ENCODE data around the gene ADSL. TPM values are rescaled to one million over a fixed set of nuclear protein-coding genes. Genes with fewer than 3 reads are reported as not detected.

ADSL gene
- total and polyA plus RNA-seq, 2 of the 4 experiments (the other 2 are of a cell fraction) = 93.6 to 229 TPM

GRCh38 chr22:40416267-40416570, 69.9 kb downstream of the ADSL start (continued):
- TF ChIP-seq, protein P1, sequence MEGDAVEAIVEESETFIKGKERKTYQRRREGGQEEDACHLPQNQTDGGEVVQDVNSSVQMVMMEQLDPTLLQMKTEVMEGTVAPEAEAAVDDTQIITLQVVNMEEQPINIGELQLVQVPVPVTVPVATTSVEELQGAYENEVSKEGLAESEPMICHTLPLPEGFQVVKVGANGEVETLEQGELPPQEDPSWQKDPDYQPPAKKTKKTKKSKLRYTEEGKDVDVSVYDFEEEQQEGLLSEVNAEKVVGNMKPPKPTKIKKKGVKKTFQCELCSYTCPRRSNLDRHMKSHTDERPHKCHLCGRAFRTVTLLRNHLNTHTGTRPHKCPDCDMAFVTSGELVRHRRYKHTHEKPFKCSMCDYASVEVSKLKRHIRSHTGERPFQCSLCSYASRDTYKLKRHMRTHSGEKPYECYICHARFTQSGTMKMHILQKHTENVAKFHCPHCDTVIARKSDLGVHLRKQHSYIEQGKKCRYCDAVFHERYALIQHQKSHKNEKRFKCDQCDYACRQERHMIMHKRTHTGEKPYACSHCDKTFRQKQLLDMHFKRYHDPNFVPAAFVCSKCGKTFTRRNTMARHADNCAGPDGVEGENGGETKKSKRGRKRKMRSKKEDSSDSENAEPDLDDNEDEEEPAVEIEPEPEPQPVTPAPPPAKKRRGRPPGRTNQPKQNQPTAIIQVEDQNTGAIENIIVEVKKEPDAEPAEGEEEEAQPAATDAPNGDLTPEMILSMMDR (conservative IDR thresholded peaks at IDR 0.05; ENCODE audit: low read depth, low read length) = no peak
- TF ChIP-seq FOS (IDR thresholded peaks at IDR 0.05; ENCODE audit: low read depth, low read length) = no peak
- TF ChIP-seq RCOR1 (IDR thresholded peaks at IDR 0.05; ENCODE audit: insufficient replicate concordance, low read length) = no peak
- no peak for TF ChIP-seq RFX5 (IDR thresholded peaks at IDR 0.05; ENCODE audit: low read depth, low read length)

DNA sequence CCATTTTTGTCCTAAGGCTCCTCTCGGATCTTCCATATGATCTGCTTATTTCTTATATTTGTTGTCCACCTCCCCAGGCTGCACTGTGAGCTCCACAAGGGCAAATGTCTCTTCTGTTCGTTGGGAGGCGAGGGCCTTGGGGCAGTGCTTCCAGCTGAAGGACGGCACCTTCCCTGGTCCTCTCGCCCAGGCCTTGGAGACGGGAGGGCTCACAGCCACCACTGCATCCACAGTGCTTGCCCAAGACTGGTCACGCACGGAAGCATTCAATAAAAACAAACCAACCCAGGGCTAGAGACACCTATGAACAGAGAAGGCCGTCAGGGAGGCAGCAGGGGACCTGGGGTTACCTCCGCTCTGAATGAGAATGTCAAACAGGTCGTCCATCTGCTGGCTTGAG, 70.3 kb downstream of the ADSL start:
- Histone ChIP-seq H3K9me3 (ENCODE audit: control insufficient read depth, insufficient read depth, low read length) (no peaks in the 10 kb centered on the region), H2AFZ (replicated peaks; ENCODE audit: low read length, poor library complexity) (no peak overlapping the region), H3K27me3 (ENCODE audit: control insufficient read depth, insufficient read depth, low read length) (no peaks in the 10 kb centered on the region), H3K79me1 (ENCODE audit: low read depth in 1 of 2, low read length in 2 of 2) (peaks cover 4 to 66% of the 10 kb centered on the region in 2 experiments; a peak in 3 of 4 replicates), H4K20me1 (ENCODE audit: insufficient read depth, low read length) (peaks cover 17% of the 10 kb centered on the region), H3K56ac (ENCODE audit: extremely low read depth, insufficient read depth, low read length) (no peak overlapping the region), H3K27ac (ENCODE audit: insufficient read depth, low read length) (no peak overlapping the region), H3K4ac (ENCODE audit: low read depth, low read length) (no peak overlapping the region; the same call in 1 of the 2 replicates), H2BK20ac (ENCODE audit: low read depth, low read length) (no peak overlapping the region), H3K9me1 (ENCODE audit: insufficient read depth, low read length) (peaks cover 13% of the 10 kb centered on the region; the same call in 1 of the 2 replicates), H2AK5ac (ENCODE audit: low read depth, low read length) (no peak overlapping the region), H3K23ac (ENCODE audit: low read depth, low read length) (no peak overlapping the region), H3K36me3 (ENCODE audit: control insufficient read depth, insufficient read depth, low read length) (peaks cover 60% of the 10 kb centered on the region), H3K4me1 (ENCODE audit: control insufficient read depth, insufficient read depth, low read length) (peaks cover 5% of the 10 kb centered on the region; the same call in 1 of the 2 replicates), H4K8ac (ENCODE audit: low read depth in 2 of 2, low read length in 2 of 2) (no peak overlapping the region), H2BK120ac (ENCODE audit: low read depth, low read length) (no peak overlapping the region), H2BK15ac (ENCODE audit: low read depth, low read length) (no peak overlapping the region), H2AK9ac (replicated peaks; ENCODE audit: low read depth, low read length, poor library complexity) (peak overlapping the region; percentile 28), H3K4me2 (ENCODE audit: low read depth, low read length) (no peak overlapping the region), H3K14ac (replicated peaks; ENCODE audit: low read depth, low read length) (no peak overlapping the region), H3K4me3 (ENCODE audit: insufficient read depth, low read depth, low read length) (no peak overlapping the region), H2BK5ac (ENCODE audit: low read depth, low read length, poor library complexity, severe bottlenecking) (no peak overlapping the region), H4K5ac (ENCODE audit: low read depth, low read length) (no peak overlapping the region), H3K9ac (ENCODE audit: low read depth, low read length) (no peak overlapping the region), H4K91ac (ENCODE audit: insufficient read depth, low read depth, low read length) (no peak overlapping the region), H3K18ac (ENCODE audit: low read depth, low read length) (no peak overlapping the region)
- in situ Hi-C loops (cut with MboI; ENCODE audit: low sequenced_read_pairs) (no loop called here), dilution Hi-C loops (cut with HindIII; ENCODE audit: low sequenced_read_pairs, unreplicated experiment) (no loop called here), intact Hi-C loops (cut with micrococcal nuclease) (no loop called here)
- no TSS peak for BruUV-seq (replicated peaks)
- DNase-seq = no peak
- ChIA-PET CTCF (no interaction called here), POLR2A (ENCODE audit: unreplicated experiment) (no interaction called here)
- no peak for ATAC-seq (ENCODE audit: low read depth)
- 100% methylated on average over 6 of the region's 11 CpGs; no CpG with 5 or more reads in 1 of the 2 experiments for WGBS, 2 experiments (ENCODE audit: extremely low coverage in 2 of 2, insufficient read length in 1 of 2)
- TF ChIP-seq BHLHE40 (IDR thresholded peaks at IDR 0.05; ENCODE audit: low read depth, low read length) = no peak
- TF ChIP-seq MAZ (IDR thresholded peaks at IDR 0.05; ENCODE audit: borderline replicate concordance, low read depth, low read length) = no peak
- TF ChIP-seq, protein P2, sequence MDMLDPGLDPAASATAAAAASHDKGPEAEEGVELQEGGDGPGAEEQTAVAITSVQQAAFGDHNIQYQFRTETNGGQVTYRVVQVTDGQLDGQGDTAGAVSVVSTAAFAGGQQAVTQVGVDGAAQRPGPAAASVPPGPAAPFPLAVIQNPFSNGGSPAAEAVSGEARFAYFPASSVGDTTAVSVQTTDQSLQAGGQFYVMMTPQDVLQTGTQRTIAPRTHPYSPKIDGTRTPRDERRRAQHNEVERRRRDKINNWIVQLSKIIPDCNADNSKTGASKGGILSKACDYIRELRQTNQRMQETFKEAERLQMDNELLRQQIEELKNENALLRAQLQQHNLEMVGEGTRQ (IDR thresholded peaks at IDR 0.05; ENCODE audit: low read depth, low read length) = no peak
- no peak for TF ChIP-seq RCOR1 (IDR thresholded peaks at IDR 0.05; ENCODE audit: insufficient replicate concordance, low read length)
- TF ChIP-seq POLR2A (IDR thresholded peaks at IDR 0.05; ENCODE audit: low read depth, low read length) = no peak
- TF ChIP-seq CEBPB (IDR thresholded peaks at IDR 0.05; ENCODE audit: low read depth, low read length) = no peak
- TF ChIP-seq, protein P1 (conservative IDR thresholded peaks at IDR 0.05; ENCODE audit: low read depth, low read length) = no peak
- no peak for TF ChIP-seq FOS (IDR thresholded peaks at IDR 0.05; ENCODE audit: low read depth, low read length)
- no peak for TF ChIP-seq ELK1 (IDR thresholded peaks at IDR 0.05; ENCODE audit: borderline replicate concordance, low read depth, low read length)
- no peak for TF ChIP-seq RFX5 (IDR thresholded peaks at IDR 0.05; ENCODE audit: low read depth, low read length)
